ENCODE data around the gene ARHGAP8.

ARHGAP8 gene

GRCh38 chr22:44892243-44892642, 139.9 kb downstream of the ARHGAP8 start:
- H3K27me3 ChIP-seq (ENCODE audit: insufficient read depth, low read depth, severe bottlenecking): no peaks in the 10 kb centered on the region
- DNase-seq: no peak
- TF ChIP-seq CTCF (IDR thresholded peaks at IDR 0.05; ENCODE audit: low read depth, low read length): no peak
- H3K9me3 ChIP-seq (ENCODE audit: severe bottlenecking): no peaks in the 10 kb centered on the region
- H3K27ac ChIP-seq: no peak overlapping the region
- H3K4me3 ChIP-seq (ENCODE audit: low read depth, low read length): no peak overlapping the region
- H3K36me3 ChIP-seq: peaks cover 63% of the 10 kb centered on the region

GRCh38 chr22:44892803-44893730, 140.7 kb downstream of the ARHGAP8 start:
- H3K27ac ChIP-seq: no peak overlapping the region
- H3K36me3 ChIP-seq: peaks cover 60% of the 10 kb centered on the region
- no peak overlapping the region for H3K4me3 ChIP-seq (ENCODE audit: low read depth, low read length)
- no peaks in the 10 kb centered on the region for H3K27me3 ChIP-seq (ENCODE audit: insufficient read depth, low read depth, severe bottlenecking)
- no peaks in the 10 kb centered on the region for H3K9me3 ChIP-seq (ENCODE audit: severe bottlenecking)
- TF ChIP-seq CTCF (IDR thresholded peaks at IDR 0.05; ENCODE audit: low read depth, low read length): no peak
- DNase-seq: no peak

GRCh38 chr22:44893731-44894080, 141.3 kb downstream of the ARHGAP8 start:
- TF ChIP-seq CTCF (IDR thresholded peaks at IDR 0.05; ENCODE audit: low read depth, low read length): no peak
- no peaks in the 10 kb centered on the region for H3K27me3 ChIP-seq (ENCODE audit: insufficient read depth, low read depth, severe bottlenecking)
- H3K36me3 ChIP-seq: peaks cover 56% of the 10 kb centered on the region

GRCh38 chr22:44894321-44894720, 141.9 kb downstream of the ARHGAP8 start:
- peak; percentile 67 for DNase-seq
- Histone ChIP-seq H3K27me3 (ENCODE audit: insufficient read depth, low read depth, severe bottlenecking) (no peaks in the 10 kb centered on the region), H3K4me3 (ENCODE audit: low read depth, low read length) (no peak overlapping the region), H3K27ac (peak overlapping the region; percentile 76), H3K36me3 (peaks cover 53% of the 10 kb centered on the region), H3K9me3 (ENCODE audit: severe bottlenecking) (no peaks in the 10 kb centered on the region)
- TF ChIP-seq CTCF (IDR thresholded peaks at IDR 0.05; ENCODE audit: low read depth, low read length): no peak

More at GRCh38 chr22:44893731-44894080, 141.3 kb downstream of the ARHGAP8 start:
- DNase-seq: no peak
- Histone ChIP-seq H3K9me3 (ENCODE audit: severe bottlenecking) (no peaks in the 10 kb centered on the region), H3K4me3 (ENCODE audit: low read depth, low read length) (no peak overlapping the region), H3K27ac (no peak overlapping the region)

- no peak for TF ChIP-seq CTCF (IDR thresholded peaks at IDR 0.05; ENCODE audit: low read depth, low read length)
These were observed 142.4 kb downstream of the ARHGAP8 start for GRCh38 chr22:44894782-44895181.

More at GRCh38 chr22:44894782-44895181, 142.4 kb downstream of the ARHGAP8 start:
- Histone ChIP-seq H3K27me3 (ENCODE audit: insufficient read depth, low read depth, severe bottlenecking) (no peaks in the 10 kb centered on the region), H3K9me3 (ENCODE audit: severe bottlenecking) (no peaks in the 10 kb centered on the region), H3K36me3 (peaks cover 49% of the 10 kb centered on the region), H3K27ac (peak overlapping the region; percentile 76), H3K4me3 (ENCODE audit: low read depth, low read length) (no peak overlapping the region)
- peak; percentile 41 for DNase-seq

Measured in WERI-Rb-1 (cell line).